HK-2 (cell line): ENCODE results near the gene CACNA1G.

Experiments
- DNase-seq: peaks from one replicate; pipeline ENCODE4 v3.0.0-alpha.2; 2018; ENCODE audit not compliant: unreplicated experiment

Gene CACNA1G

DNA sequence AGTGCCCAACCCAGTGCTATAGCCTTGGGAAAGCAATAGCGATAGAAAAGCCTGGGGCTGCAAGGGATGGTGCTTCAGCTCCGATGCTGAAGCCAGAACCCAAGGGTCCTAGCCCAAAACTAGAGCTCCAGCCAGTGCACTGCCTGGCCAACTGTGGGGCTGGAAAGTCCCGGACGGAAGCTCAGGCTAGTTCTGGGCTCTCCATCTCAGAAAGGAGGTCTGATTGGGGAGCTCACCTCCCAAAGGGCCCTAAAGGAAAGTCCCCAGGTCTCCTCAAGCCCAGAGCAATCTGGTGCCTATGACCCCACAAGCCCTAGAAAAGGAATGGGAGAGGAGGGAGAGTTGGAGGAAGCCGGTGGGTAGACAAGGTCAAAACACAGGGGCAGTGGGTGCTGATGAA lies 72.1 kb downstream of the CACNA1G start:
- DNase-seq, result no peak

DNA sequence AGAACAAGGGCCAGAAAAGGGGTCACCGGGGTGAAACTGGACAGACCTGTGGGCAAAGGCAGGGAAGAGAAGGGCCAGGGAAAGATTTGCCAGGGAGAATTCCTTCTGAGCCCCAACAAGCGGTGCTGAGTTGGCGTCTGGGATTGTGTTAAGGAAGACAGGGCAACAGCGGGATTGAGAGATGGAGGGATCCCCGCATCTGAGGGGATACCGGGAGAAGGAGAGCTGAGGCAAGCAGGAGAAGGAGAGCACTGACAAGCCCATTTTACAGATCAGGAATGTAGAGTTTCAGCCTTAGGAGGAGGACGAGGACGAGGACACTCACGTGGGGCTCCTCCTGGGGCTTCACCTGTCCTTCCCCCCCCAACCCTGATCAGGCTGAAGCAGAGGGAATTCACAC lies 73.2 kb downstream of the CACNA1G start:
- no peak for DNase-seq

DNA sequence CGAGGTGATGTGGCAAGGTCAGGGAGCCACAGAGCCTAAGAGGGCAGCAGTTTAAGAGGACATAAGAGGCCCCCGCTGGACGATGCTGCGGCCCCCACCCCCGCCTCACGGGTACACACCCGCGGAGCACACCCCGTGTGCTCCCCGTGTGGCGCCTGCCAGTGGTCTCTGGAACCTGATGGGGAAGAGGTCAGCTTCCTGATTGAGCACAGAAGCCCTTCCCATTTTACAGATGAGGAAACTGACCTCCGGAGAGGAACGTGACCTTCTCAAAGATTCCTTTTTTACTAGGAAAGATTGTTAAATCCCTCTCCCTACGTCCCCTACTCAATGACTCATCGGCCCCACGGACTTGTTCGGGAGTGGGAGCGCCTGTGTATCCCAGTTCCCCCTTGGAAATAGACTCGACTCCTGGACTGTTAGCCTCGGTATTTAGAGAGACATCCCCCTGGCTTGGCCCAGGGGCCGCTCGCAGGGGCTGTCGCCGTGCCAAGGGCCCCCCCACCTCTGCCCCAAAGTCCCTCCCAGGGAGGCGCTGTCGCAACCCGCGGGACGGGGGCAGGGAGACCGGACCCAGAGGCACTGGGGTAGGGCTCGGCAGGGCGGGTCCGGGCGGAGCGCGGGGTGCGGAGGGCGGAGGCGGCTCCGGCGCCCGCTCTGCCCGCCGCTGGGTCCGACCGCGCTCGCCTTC lies 73.9 kb downstream of the CACNA1G start, which contains the start of gene ABCC3:
Gene ABCC3, plus strand, starts transcription at position 658 of the 691 bp plus-strand sequence. CDS start 56 bp downstream, outside the sequence.
- DNase-seq, result peak; percentile 59

DNA sequence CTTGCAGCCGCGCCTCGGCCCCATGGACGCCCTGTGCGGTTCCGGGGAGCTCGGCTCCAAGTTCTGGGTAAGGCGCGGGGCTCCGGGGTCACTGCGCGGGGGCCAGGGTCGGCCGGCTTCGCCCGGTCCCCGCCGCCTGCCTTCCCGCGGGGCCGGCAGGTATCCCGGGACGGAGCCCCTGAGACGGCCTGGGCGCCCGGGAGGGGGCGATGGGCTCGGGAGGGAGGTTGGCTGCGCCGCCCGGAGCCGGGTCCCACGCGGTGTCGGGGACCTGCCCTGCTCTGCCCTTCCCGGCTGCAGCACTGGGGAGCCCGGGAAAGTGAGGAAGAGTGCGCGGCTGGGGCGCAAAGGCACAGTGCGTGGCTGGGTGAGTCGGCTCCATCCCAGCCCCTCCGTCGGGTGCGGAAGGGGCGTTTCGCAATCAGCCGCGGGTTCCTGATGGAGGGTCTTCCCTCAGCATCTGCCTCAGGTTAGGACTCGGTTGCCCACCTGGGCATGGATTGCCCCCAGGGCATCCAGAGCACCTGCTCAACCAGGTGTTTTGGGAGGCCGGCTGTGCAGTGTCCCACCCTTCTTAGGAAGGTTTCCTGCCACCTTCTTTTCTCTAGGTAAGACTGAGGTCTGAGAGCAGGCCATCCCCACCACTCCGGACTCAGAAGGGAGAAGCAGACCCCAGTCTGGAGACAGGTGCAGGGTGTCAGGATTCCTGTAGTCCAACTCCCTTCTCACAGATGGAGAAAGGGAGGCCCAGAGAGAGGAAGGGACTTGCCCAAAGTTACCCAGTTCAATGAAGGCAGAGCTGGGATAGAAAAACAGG lies 74.6 kb downstream of the CACNA1G start:
- DNase-seq, result no peak

DNA sequence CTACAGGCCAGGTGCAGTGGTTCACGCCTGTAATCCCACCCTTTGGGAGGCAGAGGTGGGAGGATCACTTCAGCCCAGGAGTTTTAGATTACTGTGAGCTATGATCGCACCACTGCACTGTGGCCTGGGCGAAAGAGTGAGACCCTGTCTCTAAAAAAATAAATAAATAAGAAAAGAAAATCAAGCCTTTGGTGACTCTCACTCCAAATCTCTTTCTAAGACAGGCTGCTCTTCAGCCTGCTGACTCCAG lies 75.1 kb downstream of the CACNA1G start:
- DNase-seq, result no peak

DNA sequence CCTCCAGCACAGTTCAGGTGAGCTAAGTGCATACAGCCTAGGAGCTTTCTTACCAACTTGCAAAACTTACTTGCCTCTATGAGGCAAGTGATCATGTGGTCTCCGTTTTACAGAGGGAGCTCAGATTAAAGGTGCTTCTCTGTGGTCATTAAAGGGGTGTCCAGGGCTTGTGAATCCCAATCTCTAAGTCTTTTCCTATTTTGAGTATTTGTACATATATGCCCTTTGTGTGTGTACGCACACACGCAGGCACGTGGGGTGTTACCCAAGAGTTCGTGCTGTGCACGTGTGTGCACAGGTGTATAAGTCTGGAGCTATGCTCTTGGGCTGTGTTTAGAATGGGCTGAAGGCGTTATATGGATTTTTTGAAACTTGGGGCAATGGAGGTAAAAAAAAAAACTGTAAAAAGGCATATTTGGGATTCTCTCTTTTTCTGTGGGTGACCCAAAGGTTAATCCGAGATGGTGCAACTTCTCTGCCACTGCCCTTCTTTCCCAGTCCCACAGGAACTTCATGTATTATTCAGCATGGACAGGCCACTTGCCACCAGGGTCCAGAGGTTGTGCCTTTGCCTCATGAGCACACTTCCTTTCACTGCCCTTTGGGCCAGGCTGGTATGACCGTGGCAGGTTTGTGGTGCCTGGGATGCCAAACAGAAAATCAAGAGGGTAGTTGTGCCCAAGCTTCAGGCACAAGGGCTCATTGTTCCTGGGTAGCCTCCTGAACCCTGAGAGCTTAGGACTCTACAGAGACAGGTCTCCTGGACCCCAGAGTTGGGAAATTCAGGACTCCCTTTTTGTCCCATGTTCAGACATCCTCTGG lies 75.7 kb downstream of the CACNA1G start:
- no peak for DNase-seq

DNA sequence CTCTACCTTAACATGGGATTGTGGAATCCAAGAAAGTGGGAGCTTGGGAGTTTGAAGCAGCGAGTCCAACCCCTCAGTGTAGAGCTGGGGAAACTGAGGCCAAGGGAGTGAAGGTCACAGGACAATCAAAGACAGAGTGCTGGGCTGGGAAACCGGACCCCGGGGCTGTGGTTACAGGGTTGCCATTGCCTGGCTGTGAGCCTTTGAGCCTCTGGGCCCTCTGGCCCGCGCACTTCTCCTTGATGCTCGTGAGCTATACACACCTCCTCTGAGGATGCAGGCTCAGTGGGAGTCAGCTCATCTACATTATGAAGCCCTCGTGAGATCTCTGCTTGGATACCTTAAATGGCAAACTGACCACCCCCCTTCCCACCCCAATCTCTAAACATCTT lies 76.3 kb downstream of the CACNA1G start:
- DNase-seq, result no peak

DNA sequence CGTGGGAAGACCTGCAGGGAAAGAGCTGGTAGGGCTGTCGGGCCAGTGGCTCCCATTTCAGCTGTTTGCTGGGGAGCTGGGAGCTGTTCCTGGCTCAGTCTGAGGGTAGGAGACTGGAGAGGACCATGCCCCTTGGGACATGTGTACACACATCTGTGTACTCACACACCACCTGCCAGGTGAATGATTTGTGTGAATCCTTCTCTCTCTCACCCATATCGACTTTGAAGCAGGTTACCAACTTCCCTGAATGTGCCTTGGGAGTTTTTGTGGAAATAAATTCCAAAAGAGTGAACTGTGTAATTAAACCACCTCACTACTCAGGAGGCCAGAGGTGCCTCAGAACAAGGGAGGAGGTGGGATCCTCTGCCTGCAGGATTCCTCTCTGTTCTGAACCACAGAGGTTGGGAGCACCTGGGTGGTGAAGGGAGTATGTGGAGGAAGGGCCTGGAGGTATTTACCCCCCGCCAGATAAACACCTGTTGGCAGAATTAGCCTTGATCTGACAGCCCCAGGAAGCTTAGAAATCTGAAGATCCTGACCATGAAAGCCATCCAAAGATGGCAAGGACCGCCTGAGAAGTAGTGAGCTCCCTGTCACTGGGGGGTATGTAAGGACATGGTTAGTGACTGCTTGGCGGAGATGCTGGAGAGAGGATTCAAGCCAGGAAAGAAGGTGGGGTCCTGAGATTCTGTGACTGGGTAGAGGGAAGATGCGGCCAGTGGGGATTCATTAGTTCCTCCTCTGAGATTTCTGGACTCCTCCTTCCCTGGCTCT lies 77.5 kb downstream of the CACNA1G start:
- no peak for DNase-seq

DNA sequence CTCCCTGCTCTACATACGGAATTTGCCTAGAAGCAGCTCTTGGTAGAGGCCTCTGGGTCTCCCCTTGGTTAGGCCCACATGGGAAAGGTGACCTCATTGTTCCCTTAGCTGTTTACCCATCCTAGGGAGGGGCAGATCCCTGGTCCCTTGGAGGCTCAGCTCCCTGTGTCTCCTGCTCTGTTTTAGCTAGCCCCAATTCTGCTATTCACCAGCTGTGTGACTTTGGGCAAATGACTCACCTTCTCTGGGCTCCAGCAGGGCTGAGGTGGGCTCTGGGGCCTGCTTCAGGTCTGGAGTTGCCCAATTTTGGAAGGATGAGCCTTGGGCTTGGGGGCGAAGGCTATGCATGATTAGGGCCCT lies 78.1 kb downstream of the CACNA1G start:
- DNase-seq, result peak; percentile 81

DNA sequence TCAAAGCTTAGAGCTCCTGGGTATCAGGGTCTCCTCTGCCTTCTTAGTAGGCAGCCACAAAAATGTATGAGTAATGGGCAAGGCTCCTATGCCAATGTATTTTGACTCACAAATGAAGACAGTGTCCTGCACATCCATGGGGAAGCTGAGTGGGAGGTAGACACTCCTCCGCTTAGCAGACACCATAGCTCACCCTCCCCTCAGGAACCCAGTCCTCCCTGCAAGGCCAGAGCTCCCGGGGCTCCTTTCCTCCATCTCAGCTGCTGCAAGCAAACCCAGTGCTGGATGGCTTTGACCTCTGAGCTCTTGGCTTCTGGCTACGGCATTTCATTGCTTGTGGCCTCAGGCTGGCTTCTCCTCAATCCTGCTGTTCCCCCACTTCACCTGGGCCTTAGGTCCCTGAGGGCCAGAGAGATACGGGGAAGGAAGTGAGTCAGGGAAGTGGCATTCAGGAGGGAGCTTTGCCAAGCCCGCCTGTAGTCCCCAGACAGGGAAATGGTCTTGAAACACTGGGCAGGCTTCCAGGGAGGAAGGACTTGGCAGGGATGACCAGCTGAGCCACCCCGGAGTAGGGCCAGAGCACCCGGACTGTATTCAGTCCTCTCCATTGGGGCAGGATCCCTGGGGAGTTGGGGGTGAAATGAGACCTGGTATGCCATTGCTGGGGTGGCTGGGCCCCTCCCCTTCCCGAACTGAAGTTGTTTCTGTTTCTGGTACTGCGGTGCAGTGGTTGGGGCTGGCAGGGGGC lies 78.6 kb downstream of the CACNA1G start:
- DNase-seq, result peak; percentile 95

DNA sequence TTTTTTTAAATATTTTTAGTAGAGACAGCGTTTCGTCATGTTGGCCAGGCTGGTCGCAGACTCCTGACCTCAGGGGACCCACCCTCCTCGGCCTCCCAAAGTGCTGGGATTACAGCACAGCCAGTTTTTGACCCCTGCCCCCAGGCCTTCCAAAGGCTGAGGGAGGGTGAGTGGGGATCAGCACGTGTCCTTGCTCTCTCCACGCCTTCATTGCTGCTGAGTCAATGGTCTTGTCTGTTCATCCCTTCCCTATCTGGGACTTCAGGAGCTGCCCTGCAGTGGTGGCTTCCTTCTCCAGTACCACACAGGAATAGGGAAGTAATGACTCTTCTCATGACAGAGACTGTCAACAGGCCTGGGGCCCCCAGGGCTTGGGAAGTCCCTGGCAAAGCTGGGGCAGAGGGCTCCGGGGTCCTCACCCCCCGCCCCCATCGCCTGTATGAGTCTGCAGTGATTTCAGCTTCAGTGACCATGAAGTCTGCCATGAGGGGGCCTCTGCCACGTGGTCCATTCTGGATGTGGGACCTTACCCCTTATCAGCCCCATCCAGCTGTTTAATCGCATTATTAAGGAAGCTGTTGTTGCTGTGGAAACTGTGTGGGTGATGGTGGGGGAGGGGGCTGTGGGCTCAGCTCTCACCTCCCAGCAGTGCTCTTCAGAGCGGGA lies 80.3 kb downstream of the CACNA1G start:
- DNase-seq, result peak; percentile 63

DNA sequence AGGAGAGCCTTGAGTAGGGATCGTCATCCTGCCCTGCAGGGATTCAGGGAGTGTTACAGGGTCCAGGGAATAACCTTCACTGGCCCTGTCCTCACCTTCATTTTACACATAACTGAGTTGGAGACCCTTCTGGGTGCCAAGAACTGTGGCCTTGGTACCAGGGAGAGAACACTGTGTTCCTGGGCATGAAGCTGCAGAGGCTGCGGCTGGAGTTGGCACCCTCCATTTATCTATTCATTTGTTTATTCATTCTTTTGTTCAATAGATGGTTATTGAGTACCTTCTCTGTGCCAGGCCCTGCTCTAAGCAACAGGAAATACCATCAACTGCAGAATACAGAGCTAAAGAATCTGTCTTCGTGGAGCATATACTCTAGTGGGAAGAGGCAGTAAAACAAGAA lies 80.8 kb downstream of the CACNA1G start:
- no peak for DNase-seq

DNA sequence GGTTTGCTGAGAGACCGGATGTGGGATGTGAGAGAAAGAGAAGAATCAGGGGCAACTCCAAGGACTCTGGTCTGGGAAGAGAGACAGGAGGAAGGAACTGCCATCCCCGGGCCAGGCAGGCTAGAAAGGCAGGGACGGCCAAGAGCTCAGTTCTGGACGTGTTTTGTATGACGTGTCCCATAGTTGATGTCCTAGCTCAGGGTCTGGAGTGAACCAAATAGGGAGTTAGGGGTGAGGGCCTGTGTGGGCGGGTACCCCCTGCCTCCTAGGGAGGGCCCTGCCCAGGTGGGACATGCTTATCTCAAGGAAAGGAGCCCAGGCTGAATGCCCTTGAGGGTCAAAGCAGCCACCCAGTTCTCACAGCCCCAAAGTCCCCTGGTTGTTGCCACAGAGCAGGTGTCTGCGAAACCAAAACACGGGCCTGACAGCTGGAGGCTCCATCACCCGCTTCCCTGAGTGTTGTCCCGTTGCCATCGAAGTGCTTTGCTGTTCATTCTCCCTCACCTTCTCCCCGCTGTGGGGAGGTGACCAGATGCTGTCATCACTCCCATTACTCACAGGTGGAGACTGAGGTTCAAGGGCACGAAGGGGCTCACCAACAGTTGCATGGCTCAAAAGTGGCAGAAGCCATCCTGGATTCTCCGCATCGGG lies 81.7 kb downstream of the CACNA1G start:
- DNase-seq, result no peak

DNA sequence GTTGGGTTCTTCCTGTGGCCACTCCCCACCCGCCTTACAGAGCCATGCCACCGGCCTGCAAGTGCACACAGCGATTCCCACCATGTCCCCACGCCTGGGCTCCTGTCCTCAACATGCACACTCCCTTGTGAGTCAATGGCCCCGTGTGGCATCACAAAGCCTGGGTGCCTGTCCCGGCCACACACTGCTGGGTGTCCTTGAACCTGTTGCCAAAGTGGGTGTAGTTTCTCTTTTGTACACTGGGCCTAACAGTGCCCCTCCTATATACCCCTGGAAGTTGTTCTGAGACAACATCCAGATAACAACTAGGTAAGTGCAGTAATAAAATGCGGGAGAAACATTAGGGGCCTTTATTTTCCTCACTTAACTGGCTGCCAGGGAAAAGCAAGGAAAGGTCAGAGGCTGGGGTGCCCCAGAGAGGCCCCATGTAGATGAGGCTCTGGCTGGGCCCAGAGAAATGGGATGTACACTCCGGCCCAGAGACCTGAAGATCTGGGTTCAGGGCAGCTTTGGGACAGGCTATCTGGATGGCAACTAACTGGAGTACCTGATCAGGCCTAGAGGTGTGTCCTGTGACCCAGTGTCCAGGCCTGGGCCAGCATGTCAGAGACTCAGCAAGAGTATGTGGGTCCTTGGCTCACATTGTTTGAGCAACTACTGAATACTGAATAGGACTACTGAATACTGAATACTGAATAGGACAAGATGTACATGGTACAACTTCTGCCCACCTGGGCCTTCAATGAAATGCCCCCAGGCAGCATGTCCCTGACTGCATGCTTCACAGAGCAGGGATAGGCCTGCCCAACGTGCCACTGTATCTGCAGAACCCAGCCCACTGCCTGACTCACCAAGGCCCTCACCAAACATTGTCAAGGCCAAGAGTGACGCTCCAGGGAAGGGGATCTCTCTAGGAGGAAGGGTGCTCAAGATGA lies 82.5 kb downstream of the CACNA1G start:
- peak; percentile 57 for DNase-seq

DNA sequence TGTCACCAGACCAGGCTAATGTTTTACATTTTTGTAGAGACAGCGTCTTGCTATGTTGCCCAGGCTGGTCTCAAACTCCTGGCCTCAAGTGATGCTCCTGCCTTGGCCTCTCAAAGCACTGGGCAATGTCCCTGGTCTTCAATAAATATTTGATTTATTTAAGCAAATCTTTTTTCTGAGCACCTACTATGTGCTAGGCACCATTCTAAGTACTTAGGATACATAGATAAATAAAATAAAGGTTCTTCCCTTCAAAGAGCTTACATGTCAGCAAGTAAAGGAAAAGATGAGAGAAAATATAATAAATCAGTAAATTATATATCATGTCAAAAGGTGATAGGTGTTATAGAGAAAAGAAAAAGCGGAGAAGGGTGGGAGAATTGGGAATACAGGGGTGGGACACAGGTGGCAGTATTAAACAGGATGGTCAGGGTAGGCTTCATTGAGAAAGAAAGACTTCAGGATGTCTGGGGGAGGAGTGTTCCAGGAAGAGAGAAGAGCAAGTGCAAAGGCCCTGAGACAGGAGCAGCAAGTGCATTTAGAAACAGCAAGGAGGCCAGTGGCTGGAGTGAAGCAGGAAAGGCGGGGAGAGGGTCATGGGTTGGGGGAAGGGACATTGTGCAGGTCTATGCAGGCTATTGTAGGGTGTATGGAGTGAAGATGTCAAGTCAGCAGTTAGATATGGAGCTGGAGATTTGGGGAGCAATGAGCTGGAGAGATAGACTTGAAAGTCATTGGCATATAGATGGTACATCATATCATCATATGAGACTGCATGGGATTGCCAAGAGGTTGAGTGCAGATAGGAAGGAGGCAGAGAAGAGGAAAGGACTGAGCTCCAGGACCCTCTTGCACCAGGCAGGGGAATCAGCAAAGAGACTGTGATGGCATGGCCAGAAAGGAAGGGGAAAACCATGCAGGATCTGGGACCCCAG lies 85.5 kb downstream of the CACNA1G start:
- no peak for DNase-seq

DNA sequence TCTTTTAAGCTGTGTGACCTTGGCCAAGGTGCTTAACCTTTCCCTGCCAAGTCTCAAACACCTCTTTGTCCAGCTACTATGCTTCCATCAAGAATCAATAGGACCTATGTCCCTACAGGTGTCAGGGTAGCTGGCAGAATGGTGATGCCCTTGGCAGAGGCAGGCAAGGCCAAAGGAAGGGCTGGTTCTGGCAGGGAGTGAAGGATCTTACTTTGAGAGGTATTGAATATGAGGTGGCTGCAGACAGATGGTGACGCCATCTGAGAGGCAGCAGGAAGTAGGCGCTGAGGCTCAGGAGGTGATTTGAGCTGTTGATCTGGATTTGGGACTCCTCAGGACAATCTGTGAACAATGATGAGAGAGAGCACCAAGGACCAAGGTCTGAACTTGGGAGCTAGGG lies 86.7 kb downstream of the CACNA1G start:
- DNase-seq, result no peak

DNA sequence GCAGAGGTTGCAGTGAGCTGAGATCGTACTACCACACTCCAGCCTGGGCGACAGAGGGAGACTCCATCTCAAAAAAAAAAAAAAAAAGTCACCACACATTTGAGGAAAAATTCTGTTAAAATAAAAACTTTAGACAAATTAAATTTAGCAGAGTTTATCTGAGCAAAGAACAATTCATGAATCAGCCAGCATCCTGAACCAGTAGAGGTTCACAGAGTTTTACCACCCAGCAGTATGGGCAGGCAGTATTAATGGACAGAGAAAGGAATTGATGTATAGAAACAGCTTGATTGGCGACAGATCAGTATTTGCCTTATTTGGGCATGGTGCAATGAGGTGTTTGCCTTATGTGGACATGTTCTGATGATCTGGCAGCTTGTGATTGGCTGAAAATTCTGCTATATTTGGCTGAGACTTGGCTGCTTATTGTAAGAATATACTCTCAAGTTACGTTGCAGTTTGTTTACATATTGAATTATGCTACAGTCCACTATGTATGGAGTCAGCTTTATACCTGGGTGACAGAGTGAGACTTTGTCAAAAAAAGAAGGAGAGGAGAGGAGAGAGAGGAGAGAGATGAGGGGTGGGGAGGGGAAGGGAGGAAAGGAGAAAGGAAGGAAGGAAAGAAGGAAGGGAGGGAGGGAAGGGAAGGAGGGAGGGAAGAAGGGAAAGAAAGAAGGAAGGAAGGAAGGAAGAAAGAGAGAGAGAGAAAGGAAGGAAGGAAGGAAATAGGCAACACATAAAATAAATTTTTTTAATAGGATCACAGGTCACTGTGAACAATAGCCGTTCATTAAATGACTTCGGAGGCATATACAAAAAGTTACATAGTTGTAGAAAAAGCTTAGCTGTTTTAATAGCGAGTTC lies 88.8 kb downstream of the CACNA1G start:
- DNase-seq, result no peak
